ENCODE measurements around the gene AFP. TPM values are rescaled to one million over a fixed set of nuclear protein-coding genes. Genes with fewer than 3 reads are reported as not detected.

The AFP gene
- total RNA-seq, 2 experiments from 2014 or later = not detected

- TF ChIP-seq CTCF (conservative IDR thresholded peaks at IDR 0.05; ENCODE audit: low read length) (no peak), EZH2phosphoT487 (IDR thresholded peaks at IDR 0.05; ENCODE audit: borderline replicate concordance, low read depth, low read length) (no peak)
- Histone ChIP-seq H3K4me3 (ENCODE audit: low read depth, low read length, poor library complexity, severe bottlenecking) (no peak overlapping the region), H3K9me2 (ENCODE audit: insufficient read depth, low read length) (no peaks in the 10 kb centered on the region), H4K20me1 (ENCODE audit: insufficient read depth, low read length) (no peaks in the 10 kb centered on the region), H3K4me2 (ENCODE audit: low read length) (no peak overlapping the region), H3K36me3 (ENCODE audit: insufficient read depth, low read length) (no peaks in the 10 kb centered on the region), H2AFZ (ENCODE audit: low read length) (no peak overlapping the region), H3K27ac (ENCODE audit: low read depth, low read length, poor library complexity, severe bottlenecking) (no peak overlapping the region), H3K79me2 (ENCODE audit: insufficient read depth, low read depth, low read length) (no peaks in the 10 kb centered on the region), H3K9me3 (ENCODE audit: low read length) (no peaks in the 10 kb centered on the region), H3K4me1 (ENCODE audit: insufficient read depth, low read length, poor library complexity, severe bottlenecking) (no peaks in the 10 kb centered on the region)
- BruUV-seq (replicated peaks) = no TSS peak
- intact Hi-C loops (cut with micrococcal nuclease; ENCODE audit: unreplicated experiment) = no loop called here
- POLR2A ChIA-PET = interaction anchor here (0.6 kb wide), 1 partner anchor 45 kb away, joined by 5 read pairs; no protein-coding TSS in a partner anchor
- DNase-seq (ENCODE audit: low spot score) = no peak
- CTCF ChIA-PET (ENCODE audit: unreplicated experiment) = no interaction called here
Measured at GRCh38 chr4:73396993-73397972, 38.7 kb upstream of the AFP start.

- H2AFZ ChIP-seq (ENCODE audit: low read length) = no peak overlapping the region
- H3K4me2 ChIP-seq (ENCODE audit: low read length) = no peak overlapping the region
- H3K9me3 ChIP-seq (ENCODE audit: low read length) = no peaks in the 10 kb centered on the region
- H3K4me3 ChIP-seq (ENCODE audit: low read depth, low read length, poor library complexity, severe bottlenecking) = no peak overlapping the region
- no peaks in the 10 kb centered on the region for H3K79me2 ChIP-seq (ENCODE audit: insufficient read depth, low read depth, low read length)
- ChIA-PET POLR2A (no interaction called here), CTCF (ENCODE audit: unreplicated experiment) (no interaction called here)
- BruUV-seq (replicated peaks) = no TSS peak
- DNase-seq (ENCODE audit: low spot score) = no peak
- no peak overlapping the region for H3K27ac ChIP-seq (ENCODE audit: low read depth, low read length, poor library complexity, severe bottlenecking)
- H4K20me1 ChIP-seq (ENCODE audit: insufficient read depth, low read length) = no peaks in the 10 kb centered on the region
- no peaks in the 10 kb centered on the region for H3K36me3 ChIP-seq (ENCODE audit: insufficient read depth, low read length)
- no peaks in the 10 kb centered on the region for H3K9me2 ChIP-seq (ENCODE audit: insufficient read depth, low read length)
- TF ChIP-seq CTCF (conservative IDR thresholded peaks at IDR 0.05; ENCODE audit: low read length) (no peak), EZH2phosphoT487 (IDR thresholded peaks at IDR 0.05; ENCODE audit: borderline replicate concordance, low read depth, low read length) (no peak)
- H3K4me1 ChIP-seq (ENCODE audit: insufficient read depth, low read length, poor library complexity, severe bottlenecking) = no peaks in the 10 kb centered on the region
- intact Hi-C loops (cut with micrococcal nuclease; ENCODE audit: unreplicated experiment) = no loop called here
Measured at GRCh38 chr4:73401412-73401811, 34.6 kb upstream of the AFP start.

- Histone ChIP-seq H3K9me3 (ENCODE audit: low read length) (no peaks in the 10 kb centered on the region), H3K27ac (ENCODE audit: low read depth, low read length, poor library complexity, severe bottlenecking) (no peak within 1 kb of the TSS), H3K4me2 (ENCODE audit: low read length) (no peak within 1 kb of the TSS), H3K79me2 (ENCODE audit: insufficient read depth, low read depth, low read length) (no peaks in the 10 kb centered on the region), H2AFZ (ENCODE audit: low read length) (no peak within 1 kb of the TSS), H3K4me1 (ENCODE audit: insufficient read depth, low read length, poor library complexity, severe bottlenecking) (no peaks in the 10 kb centered on the region), H3K4me3 (ENCODE audit: low read depth, low read length, poor library complexity, severe bottlenecking) (no peak within 1 kb of the TSS), H4K20me1 (ENCODE audit: insufficient read depth, low read length) (no peaks in the 10 kb centered on the region), H3K36me3 (ENCODE audit: insufficient read depth, low read length) (no peaks in the 10 kb centered on the region), H3K9me2 (ENCODE audit: insufficient read depth, low read length) (no peaks in the 10 kb centered on the region)
- DNase-seq (ENCODE audit: low spot score) = no peak
- no TSS peak for BruUV-seq (replicated peaks)
- ChIA-PET CTCF (ENCODE audit: unreplicated experiment) (no interaction called here), POLR2A (interaction anchor here (0.7 kb wide), 1 partner anchor 57 kb away, joined by 3 read pairs; no protein-coding TSS in a partner anchor)
- intact Hi-C loops (cut with micrococcal nuclease; ENCODE audit: unreplicated experiment) = no loop called here
- TF ChIP-seq EZH2phosphoT487 (IDR thresholded peaks at IDR 0.05; ENCODE audit: borderline replicate concordance, low read depth, low read length) (no peak), CTCF (conservative IDR thresholded peaks at IDR 0.05; ENCODE audit: low read length) (no peak)
Measured at GRCh38 chr4:73404042-73404441, 32.0 kb upstream of the AFP start, which contains the start of gene ALB. TSS of gene ALB (plus strand) at chr4:73404287. CDS start at chr4:73404328, 41 bp downstream.

Measured in OCI-LY7 (cell line).